Esophagus squamous epithelium (tissue), 4 donors: Measurements from ENCODE around the gene ANKLE1.

Source experiments
- CTCF ChIP-seq, 6 experiments: fragments of 450-650 bp in 4 of 6; fragments of 200-600 bp in 2 of 6; sonication (generic) in 2 of 6; IDR thresholded peaks; one replicate each; pipeline ENCODE4 v1.5.1; 2016 to 2019; ENCODE audit warnings: antibody characterized with exemption in 6 of 6, mild to moderate bottlenecking in 4 of 6, moderate library complexity in 4 of 6
- POLR2A ChIP-seq, 4 donors: fragments of 450-650 bp; IDR thresholded peaks; one replicate each; pipeline ENCODE4 v1.6.1; 2017; ENCODE audit warnings: antibody characterized with exemption in 4 of 4, mild to moderate bottlenecking in 4 of 4, moderate library complexity in 3 of 4

GRCh38 chr19:17334414-17335409, 53.0 kb downstream of the ANKLE1 start, which contains the start of gene ANO8:
- TF ChIP-seq CTCF (IDR thresholded peaks at IDR 0.05) = peak in 1 of 6 experiments; percentile 2
- peak in 2 of 4 donors; percentile 25 to 51 for TF ChIP-seq POLR2A (IDR thresholded peaks at IDR 0.05)
